T-cell (primary cell): Measurements from ENCODE around the gene ARID3A. TPM values are rescaled to one million over a fixed set of nuclear protein-coding genes. Genes with fewer than 3 reads are reported as not detected.

ENCODE experiments used
- ATAC-seq, 4 experiments: fragments of 200-7000 bp in 3 of 4; fragments of 150-1000 bp in 1 of 4; cut with Tn5 transposase; replicated peaks in 1 of 4; 1 replicate in 3 of 4; 2 replicates in 1 of 4; pipeline ENCODE4 v1.10.0; 2021; ENCODE audit warnings: moderate library complexity in 3 of 4, mild to moderate bottlenecking in 2 of 4, moderate number of reproducible peaks in 1 of 4
- CTCF ChIA-PET, 2 donors: fragments of 300-600 bp; sonication (Branson Sonifier 250); formaldehyde crosslinking; loops; one replicate each; lab custom pipeline; 2022; ENCODE audit warnings: antibody characterized with exemption in 2 of 2; lab: Charles Lee
- POLR2A ChIA-PET, 2 donors: fragments of 300-600 bp; sonication (Branson Sonifier 250); formaldehyde crosslinking; loops; one replicate each; lab custom pipeline; 2022; ENCODE audit warnings: antibody characterized with exemption in 2 of 2; lab: Charles Lee
- DNase-seq, 35 experiments: peaks; one replicate each; pipeline versions ENCODE4 v3.0.0 to v3.0.0-alpha.2; 2013 to 2023
- H3K27ac ChIP-seq: one replicate; pipeline ENCODE4 v1.5.1; 2013; ENCODE audit warnings: low read length
- H3K27me3 ChIP-seq, 2 experiments: replicated peaks in 1 of 2; 1 replicate in 1 of 2; 2 replicates in 1 of 2; pipeline versions ENCODE4 v1.6.1 to v1.7.0; 2013; ENCODE audit warnings: low read length in 1 of 2, mixed read lengths in 1 of 2; ENCODE audit not compliant: control insufficient read depth in 2 of 2, insufficient read depth in 2 of 2; ENCODE audit errors: extremely low read depth in 1 of 2
- H3K36me3 ChIP-seq, 2 donors: 1 replicate in 1 of 2; 2 replicates in 1 of 2; pipeline versions ENCODE4 v1.6.1 to v1.7.0; 2013; ENCODE audit warnings: low read length in 1 of 2; ENCODE audit not compliant: control insufficient read depth in 2 of 2, insufficient read depth in 1 of 2; ENCODE audit errors: extremely low read depth in 1 of 2
- H3K4me1 ChIP-seq, 2 experiments: 1 replicate in 1 of 2; 2 replicates in 1 of 2; pipeline versions ENCODE4 v1.6.1 to v1.7.0; 2013; ENCODE audit warnings: low read length in 2 of 2, mixed read lengths in 1 of 2; ENCODE audit not compliant: insufficient read depth in 2 of 2, control insufficient read depth in 1 of 2; ENCODE audit errors: extremely low read depth in 1 of 2
- H3K4me3 ChIP-seq, 2 donors: 1 replicate in 1 of 2; 2 replicates in 1 of 2; pipeline versions ENCODE4 v1.5.1 to v1.7.0; 2013; ENCODE audit warnings: mild to moderate bottlenecking in 2 of 2, low read length in 1 of 2, moderate library complexity in 1 of 2; ENCODE audit not compliant: control insufficient read depth in 1 of 2; ENCODE audit errors: extremely low read depth in 1 of 2
- H3K9me3 ChIP-seq: 2 replicates; pipeline ENCODE4 v1.7.0; 2013
- H3K27ac Mint-ChIP-seq, 2 donors: one replicate each; pipeline ENCODE4 v1.8.0; 2020 to 2021; ENCODE audit warnings: mild to moderate bottlenecking in 2 of 2, mixed read lengths in 2 of 2
- H3K27me3 Mint-ChIP-seq, 2 donors: one replicate each; pipeline ENCODE4 v1.8.0; 2021 to 2022; ENCODE audit warnings: mixed read lengths in 2 of 2
- H3K36me3 Mint-ChIP-seq: one replicate; pipeline ENCODE4 v1.8.0; 2021; ENCODE audit warnings: mixed read lengths
- H3K4me1 Mint-ChIP-seq, 3 donors: one replicate each; pipeline ENCODE4 v1.8.0; 2020 to 2022; ENCODE audit warnings: mixed read lengths in 3 of 3, mild to moderate bottlenecking in 1 of 3
- H3K4me3 Mint-ChIP-seq, 3 donors: one replicate each; pipeline ENCODE4 v1.8.0; 2020 to 2022; ENCODE audit warnings: mild to moderate bottlenecking in 3 of 3, mixed read lengths in 3 of 3, moderate library complexity in 3 of 3
- H3K9me3 Mint-ChIP-seq, 3 donors: one replicate each; pipeline ENCODE4 v1.8.0; 2020 to 2022; ENCODE audit warnings: mixed read lengths in 3 of 3
- WGBS: methylation state at CpG from one replicate; pipeline ENCODE4 v1.1.5; 2013; ENCODE audit warnings: missing lambda C conversion rate; ENCODE audit not compliant: insufficient coverage; 5-methylcytosine and 5-hydroxymethylcytosine counted together
- total RNA-seq, 35 experiments: library from RNA in 6 of 35; stranded (reverse) in 6 of 35; fragments of 120-200 nt in 1 of 35; gene quantifications; one replicate each; pipeline versions ENCODE4 v1.2.1 to v1.2.4 and lab custom pipeline; 2013 to 2026

The ARID3A gene
- total RNA-seq, 5 donors from 2014 or later (not counting 1 experiment from before 2014, with no cell fraction given), result 9.8 to 13.2 (median 12.0) TPM

GRCh38 chr19:963486-963951, 37.7 kb downstream of the ARID3A start:
- Mint-ChIP-seq H3K27me3 (no peaks in the 10 kb centered on the region), H3K36me3 (peaks cover 13% of the 10 kb centered on the region), H3K9me3 (no peaks in the 10 kb centered on the region), H3K4me3 (no peak overlapping the region), H3K27ac (no peak overlapping the region), H3K4me1 (peaks cover 0 to 8% (median 3%) of the 10 kb centered on the region in 3 donors)
- Histone ChIP-seq H3K27me3 (no peaks in the 10 kb centered on the region), H3K9me3 (no peaks in the 10 kb centered on the region), H3K4me3 (no peak overlapping the region), H3K36me3 (peaks cover 3 to 13% of the 10 kb centered on the region in 2 donors), H3K4me1 (peaks cover 0 to 6% of the 10 kb centered on the region in 2 experiments), H3K27ac (no peak overlapping the region)
- 83% methylated on average over 6 of the region's 11 CpGs for WGBS
- ATAC-seq (no peak), DNase-seq (no peak)
- ChIA-PET CTCF (no interaction called here), POLR2A (no interaction called here)

GRCh38 chr19:964116-964520, 38.3 kb downstream of the ARID3A start:
- POLR2A ChIA-PET, result no interaction called here
- Mint-ChIP-seq H3K9me3 (no peaks in the 10 kb centered on the region), H3K27me3 (no peaks in the 10 kb centered on the region), H3K27ac (no peak overlapping the region), H3K36me3 (peaks cover 13% of the 10 kb centered on the region), H3K4me1 (peaks cover 0 to 5% (median 0%) of the 10 kb centered on the region in 3 donors), H3K4me3 (no peak overlapping the region)
- Histone ChIP-seq H3K27ac (no peak overlapping the region), H3K4me1 (peaks cover 0 to 6% of the 10 kb centered on the region in 2 experiments), H3K36me3 (peaks cover 7 to 16% of the 10 kb centered on the region in 2 donors), H3K9me3 (no peaks in the 10 kb centered on the region), H3K27me3 (no peaks in the 10 kb centered on the region), H3K4me3 (no peak overlapping the region)
- CTCF ChIA-PET, result no interaction called here
- 97% methylated on average over 14 of the region's 16 CpGs for WGBS
- DNase-seq (no peak), ATAC-seq (no peak)

- CTCF ChIA-PET, result no interaction called here
- H3K9me3 Mint-ChIP-seq, result no peaks in the 10 kb centered on the region
- H3K4me1 ChIP-seq, result peaks cover 0 to 6% of the 10 kb centered on the region in 2 experiments
Measured at GRCh38 chr19:964761-965694, 39.2 kb downstream of the ARID3A start.

GRCh38 chr19:966485-967088, 40.8 kb downstream of the ARID3A start:
- ChIA-PET CTCF (no interaction called here), POLR2A (interaction anchor here in 1 of 2 donors (0.6 kb wide), 1 partner anchor 926 kb away, joined by 6 read pairs; no protein-coding TSS in a partner anchor)
- WGBS, result 93% methylated on average over 15 of the region's 17 CpGs
- Mint-ChIP-seq H3K27ac (no peak overlapping the region), H3K36me3 (peaks cover 21% of the 10 kb centered on the region), H3K4me1 (peaks cover 0 to 5% (median 0%) of the 10 kb centered on the region in 3 donors), H3K4me3 (no peak overlapping the region), H3K27me3 (no peaks in the 10 kb centered on the region), H3K9me3 (peaks cover 0 to 5% (median 0%) of the 10 kb centered on the region in 3 donors)
- H3K27ac ChIP-seq, result no peak overlapping the region
- ATAC-seq (no peak), DNase-seq (no peak)
- peaks cover 14 to 23% of the 10 kb centered on the region in 2 donors for H3K36me3 ChIP-seq
- H3K27me3 ChIP-seq, result no peaks in the 10 kb centered on the region
- no peaks in the 10 kb centered on the region for H3K9me3 ChIP-seq
- no peak overlapping the region for H3K4me3 ChIP-seq
- peaks cover 0 to 6% of the 10 kb centered on the region in 2 experiments for H3K4me1 ChIP-seq

More at GRCh38 chr19:964761-965694, 39.2 kb downstream of the ARID3A start:
- H3K36me3 ChIP-seq, result peaks cover 10 to 16% of the 10 kb centered on the region in 2 donors
- H3K27ac ChIP-seq, result no peak overlapping the region
- no peaks in the 10 kb centered on the region for H3K27me3 ChIP-seq
- 92% methylated on average over 12 of the region's 19 CpGs for WGBS
- DNase-seq (no peak), ATAC-seq (no peak)
- no peak overlapping the region for H3K4me3 ChIP-seq
- POLR2A ChIA-PET, result interaction anchor here (0.7 to 1.1 kb wide), 2 partner anchors 12 to 27 kb away, joined by 3 to 4 read pairs; no protein-coding TSS in a partner anchor
- H3K4me3 Mint-ChIP-seq, result no peak overlapping the region
- no peak overlapping the region for H3K27ac Mint-ChIP-seq
- H3K27me3 Mint-ChIP-seq, result no peaks in the 10 kb centered on the region
- peaks cover 13% of the 10 kb centered on the region for H3K36me3 Mint-ChIP-seq
- H3K9me3 ChIP-seq, result no peaks in the 10 kb centered on the region
- peaks cover 0 to 5% (median 0%) of the 10 kb centered on the region in 3 donors for H3K4me1 Mint-ChIP-seq

- Histone ChIP-seq H3K27me3 (no peaks in the 10 kb centered on the region), H3K27ac (no peak overlapping the region), H3K4me1 (no peaks in the 10 kb centered on the region), H3K4me3 (peak overlapping the region in 1 of 2 donors; percentile 32), H3K9me3 (no peaks in the 10 kb centered on the region), H3K36me3 (peaks cover 14 to 18% of the 10 kb centered on the region in 2 donors)
- POLR2A ChIA-PET, result no interaction called here
- CTCF ChIA-PET, result interaction anchor here in 1 of 2 donors (0.6 kb wide), 1 partner anchor 17 kb away, joined by 3 read pairs; no protein-coding TSS in a partner anchor
- ATAC-seq (no peak), DNase-seq (peak in 1 of 35 experiments; percentile 38)
- Mint-ChIP-seq H3K9me3 (peaks cover 0 to 5% (median 0%) of the 10 kb centered on the region in 3 donors), H3K4me1 (no peaks in the 10 kb centered on the region), H3K36me3 (peaks cover 19% of the 10 kb centered on the region), H3K27me3 (no peaks in the 10 kb centered on the region), H3K4me3 (no peak overlapping the region), H3K27ac (no peak overlapping the region)
- WGBS, result 94% methylated on average over 13 of the region's 14 CpGs
Measured at GRCh38 chr19:970695-971094, 44.9 kb downstream of the ARID3A start.

- WGBS, result 94% methylated on average over 15 of the region's 24 CpGs
- H3K4me3 ChIP-seq, result no peak overlapping the region
- H3K36me3 ChIP-seq, result peaks cover 14% of the 10 kb centered on the region in 2 donors
- Mint-ChIP-seq H3K27ac (no peak overlapping the region), H3K4me3 (no peak overlapping the region), H3K4me1 (no peaks in the 10 kb centered on the region), H3K27me3 (no peaks in the 10 kb centered on the region), H3K9me3 (peaks cover 0 to 5% (median 0%) of the 10 kb centered on the region in 3 donors), H3K36me3 (peaks cover 19% of the 10 kb centered on the region)
- H3K27ac ChIP-seq, result no peak overlapping the region
- no peaks in the 10 kb centered on the region for H3K27me3 ChIP-seq
- CTCF ChIA-PET, result no interaction called here
- ATAC-seq, result no peak
- H3K9me3 ChIP-seq, result no peaks in the 10 kb centered on the region
- DNase-seq, result no peak
- POLR2A ChIA-PET, result no interaction called here
- no peaks in the 10 kb centered on the region for H3K4me1 ChIP-seq
Measured at GRCh38 chr19:971795-972194, 46.0 kb downstream of the ARID3A start.
